Adrenal gland (tissue), 5 donors: Measurements from ENCODE around the gene CCNY.

Experiments used
- POLR2A ChIP-seq, 2 donors: fragments of 450-650 bp; IDR thresholded peaks; one replicate each; pipeline ENCODE4 v1.6.1; 2017; ENCODE audit warnings: antibody characterized with exemption in 2 of 2, mild to moderate bottlenecking in 2 of 2, moderate library complexity in 1 of 2
- TF ChIP-seq, protein P1 (sequence below), 6 experiments: fragments of 450-650 bp in 4 of 6; fragments of 200-600 bp in 2 of 6; sonication (generic) in 1 of 6; IDR thresholded peaks; 1 replicate in 5 of 6; 2 replicates in 1 of 6; pipeline versions ENCODE4 v1.5.1 to v1.8.0; 2016 to 2021; ENCODE audit warnings: antibody characterized with exemption in 6 of 6, mild to moderate bottlenecking in 2 of 6, moderate library complexity in 1 of 6
- donor health status: DM: no; HTN: no; CAD: no.

DNA sequence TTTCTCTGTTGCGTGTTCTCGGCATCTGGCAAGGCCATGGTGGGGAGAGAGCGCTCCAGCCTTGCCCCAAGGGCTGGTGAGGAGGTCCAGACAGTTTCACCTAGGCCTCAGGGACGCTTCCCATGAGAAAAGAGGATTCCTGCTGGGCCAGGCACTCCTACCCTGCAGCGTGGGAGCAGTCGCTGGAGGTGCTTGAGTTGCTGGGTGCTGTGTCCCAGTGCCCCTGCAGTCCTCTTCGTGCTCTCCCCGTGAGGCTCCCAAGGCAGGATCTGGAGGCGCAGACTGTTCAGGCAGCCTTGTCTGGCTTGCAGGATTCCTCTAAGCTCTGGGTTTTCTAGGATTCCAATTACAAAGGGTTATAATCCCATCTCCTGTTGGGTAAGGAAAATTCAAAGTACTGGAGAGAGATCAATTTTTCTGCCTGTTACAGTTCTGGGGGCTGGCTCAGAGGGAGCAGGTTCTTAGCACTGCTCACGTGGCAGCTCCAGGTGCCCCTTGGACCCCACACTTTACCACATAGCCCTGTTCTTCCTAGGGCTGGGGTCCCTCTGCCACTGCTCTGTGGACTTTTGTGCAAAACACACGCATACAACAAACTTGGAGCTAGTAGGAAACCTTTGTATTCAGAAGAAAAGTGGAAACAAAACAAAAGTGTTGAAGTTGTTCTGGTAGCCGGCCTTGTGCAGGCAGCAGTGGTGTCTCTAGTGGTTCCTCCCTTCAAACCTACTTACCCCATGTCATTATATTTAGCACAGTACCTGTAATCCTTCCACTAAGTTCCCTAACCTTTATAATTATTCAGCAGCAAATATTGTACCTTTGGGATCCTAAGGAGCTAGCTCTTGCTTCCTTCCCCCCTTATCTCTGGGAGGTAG lies 60.5 kb downstream of the CCNY start:
- TF ChIP-seq, protein P1, sequence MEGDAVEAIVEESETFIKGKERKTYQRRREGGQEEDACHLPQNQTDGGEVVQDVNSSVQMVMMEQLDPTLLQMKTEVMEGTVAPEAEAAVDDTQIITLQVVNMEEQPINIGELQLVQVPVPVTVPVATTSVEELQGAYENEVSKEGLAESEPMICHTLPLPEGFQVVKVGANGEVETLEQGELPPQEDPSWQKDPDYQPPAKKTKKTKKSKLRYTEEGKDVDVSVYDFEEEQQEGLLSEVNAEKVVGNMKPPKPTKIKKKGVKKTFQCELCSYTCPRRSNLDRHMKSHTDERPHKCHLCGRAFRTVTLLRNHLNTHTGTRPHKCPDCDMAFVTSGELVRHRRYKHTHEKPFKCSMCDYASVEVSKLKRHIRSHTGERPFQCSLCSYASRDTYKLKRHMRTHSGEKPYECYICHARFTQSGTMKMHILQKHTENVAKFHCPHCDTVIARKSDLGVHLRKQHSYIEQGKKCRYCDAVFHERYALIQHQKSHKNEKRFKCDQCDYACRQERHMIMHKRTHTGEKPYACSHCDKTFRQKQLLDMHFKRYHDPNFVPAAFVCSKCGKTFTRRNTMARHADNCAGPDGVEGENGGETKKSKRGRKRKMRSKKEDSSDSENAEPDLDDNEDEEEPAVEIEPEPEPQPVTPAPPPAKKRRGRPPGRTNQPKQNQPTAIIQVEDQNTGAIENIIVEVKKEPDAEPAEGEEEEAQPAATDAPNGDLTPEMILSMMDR (IDR thresholded peaks at IDR 0.05), result no peak
- TF ChIP-seq POLR2A (IDR thresholded peaks at IDR 0.05), result no peak
